ENCODE results near the gene WWP2.

- TF ChIP-seq EZH2 (IDR thresholded peaks at IDR 0.05; ENCODE audit: insufficient read depth, poor library complexity, severe bottlenecking): no peak
- no peak for TF ChIP-seq EZH2phosphoT487 (IDR thresholded peaks at IDR 0.05; ENCODE audit: insufficient read depth, low read depth)
These were observed 32.4 kb downstream of the WWP2 start for GRCh38 chr16:69794486-69794885.
